Activated T-cell treated with anti-CD3 and anti-CD28 coated beads, Interleukin-2, amount 50 U/mL, for 24 hours (primary cell): ENCODE results near the gene PDE3A.
"Not testable (repeated sequence)": the region's sequence is repeated elsewhere in the genome, so short reads cannot be mapped to it uniquely, and the experiment has no call there.

Experiments used
- DNase-seq: peaks from one replicate; pipeline ENCODE4 v3.0.0-alpha.2; 2020
- H3K27ac Mint-ChIP-seq: 2 replicates; pipeline ENCODE4 v1.8.0; 2020; ENCODE audit warnings: mild to moderate bottlenecking, mixed read lengths
- H3K27me3 Mint-ChIP-seq: 2 replicates; pipeline ENCODE4 v1.8.0; 2020; ENCODE audit warnings: mixed read lengths
- H3K36me3 Mint-ChIP-seq: 2 replicates; pipeline ENCODE4 v1.8.0; 2020; ENCODE audit warnings: low read depth, mixed read lengths
- H3K4me1 Mint-ChIP-seq: 2 replicates; pipeline ENCODE4 v1.8.0; 2020; ENCODE audit warnings: low read depth, mixed read lengths
- H3K4me3 Mint-ChIP-seq: 2 replicates; pipeline ENCODE4 v1.8.0; 2020; ENCODE audit warnings: mild to moderate bottlenecking, moderate library complexity, mixed read lengths
- H3K9me3 Mint-ChIP-seq: 2 replicates; pipeline ENCODE4 v1.8.0; 2020; ENCODE audit warnings: mixed read lengths

PDE3A gene

GRCh38 chr12:20525064-20525610 lies 156.8 kb downstream of the PDE3A start:
- Mint-ChIP-seq H3K36me3 (no peaks in the 10 kb centered on the region), H3K4me1 (no peaks in the 10 kb centered on the region), H3K27ac (no peak overlapping the region), H3K27me3 (no peaks in the 10 kb centered on the region), H3K4me3 (no peak overlapping the region), H3K9me3 (no peaks in the 10 kb centered on the region)
- no peak for DNase-seq

DNA sequence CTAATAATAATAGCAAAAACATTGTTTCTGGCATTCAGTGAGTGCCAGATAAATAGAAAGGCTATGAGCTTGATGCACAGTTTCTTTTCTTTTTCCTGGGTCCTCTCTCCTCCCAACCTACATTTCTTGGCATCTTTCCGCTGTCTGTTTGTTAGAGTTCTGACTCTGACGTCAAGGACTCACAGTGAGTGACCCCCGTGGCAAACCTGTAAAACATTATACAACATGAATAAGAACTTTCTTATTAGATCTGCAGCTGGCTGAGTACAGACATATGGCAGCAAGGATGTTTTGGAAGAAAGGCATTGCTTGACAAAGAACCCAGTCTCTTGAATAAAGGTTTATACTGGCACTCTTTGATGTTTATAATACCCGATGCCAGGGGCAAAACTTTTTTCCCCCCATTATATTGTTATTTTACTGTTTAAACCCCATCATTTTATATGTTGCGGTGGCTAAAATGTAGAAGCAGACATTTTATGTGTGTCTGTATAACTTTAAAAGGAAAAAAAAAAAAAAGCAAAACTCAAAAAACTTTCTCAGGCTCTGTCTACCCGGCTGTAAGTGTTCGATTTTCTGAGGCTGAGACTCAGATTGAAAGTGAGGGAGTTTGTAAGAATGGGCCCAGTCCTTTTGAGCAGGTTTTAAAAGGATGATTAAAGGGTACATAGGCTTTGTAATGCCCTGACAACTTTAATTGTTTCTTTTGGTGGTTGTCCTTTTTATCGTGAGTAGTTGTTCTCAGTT lies 159.3 kb downstream of the PDE3A start:
- H3K4me3 Mint-ChIP-seq: no peak overlapping the region

GRCh38 chr12:20528208-20528607 lies 159.9 kb downstream of the PDE3A start:
- Mint-ChIP-seq H3K4me1 (no peaks in the 10 kb centered on the region), H3K4me3 (no peak overlapping the region), H3K9me3 (no peaks in the 10 kb centered on the region), H3K36me3 (no peaks in the 10 kb centered on the region), H3K27me3 (no peaks in the 10 kb centered on the region), H3K27ac (no peak overlapping the region)
- no peak for DNase-seq

More for the DNA sequence above, 159.3 kb downstream of the PDE3A start:
- no peaks in the 10 kb centered on the region for H3K36me3 Mint-ChIP-seq
- no peaks in the 10 kb centered on the region for H3K4me1 Mint-ChIP-seq
- DNase-seq: no peak
- no peak overlapping the region for H3K27ac Mint-ChIP-seq
- H3K27me3 Mint-ChIP-seq: no peaks in the 10 kb centered on the region
- H3K9me3 Mint-ChIP-seq: no peaks in the 10 kb centered on the region

DNA sequence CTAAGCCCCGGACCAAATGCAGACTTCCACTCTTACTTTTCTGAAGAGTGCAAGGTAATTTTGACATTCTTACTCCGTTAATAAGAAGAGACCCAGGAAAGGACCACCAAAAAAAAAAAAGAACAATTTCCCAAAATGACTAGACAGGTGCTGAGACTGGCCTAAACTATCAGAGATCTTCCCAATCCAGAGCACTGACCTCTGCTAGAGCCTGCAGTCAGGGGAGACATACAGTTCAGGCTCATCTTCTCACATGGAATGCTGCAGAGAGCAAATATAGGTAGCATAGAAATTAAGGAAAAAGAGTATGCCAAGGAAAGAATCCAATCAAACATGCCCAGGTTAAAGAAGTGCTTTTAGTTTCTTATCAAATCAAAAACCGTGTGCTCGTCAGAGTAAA lies 177.9 kb downstream of the PDE3A start:
- H3K36me3 Mint-ChIP-seq: no peaks in the 10 kb centered on the region

GRCh38 chr12:20547816-20548575 lies 179.7 kb downstream of the PDE3A start:
- no peaks in the 10 kb centered on the region for H3K4me1 Mint-ChIP-seq
- no peaks in the 10 kb centered on the region for H3K9me3 Mint-ChIP-seq
- DNase-seq: no peak
- H3K36me3 Mint-ChIP-seq: no peaks in the 10 kb centered on the region
- no peak overlapping the region for H3K4me3 Mint-ChIP-seq
- H3K27ac Mint-ChIP-seq: no peak overlapping the region
- no peaks in the 10 kb centered on the region for H3K27me3 Mint-ChIP-seq

More for the DNA sequence above, 177.9 kb downstream of the PDE3A start:
- Mint-ChIP-seq H3K9me3 (no peaks in the 10 kb centered on the region), H3K4me3 (no peak overlapping the region), H3K27ac (no peak overlapping the region), H3K4me1 (no peaks in the 10 kb centered on the region), H3K27me3 (no peaks in the 10 kb centered on the region)
- no peak for DNase-seq

- no peak overlapping the region for H3K27ac Mint-ChIP-seq
- no peaks in the 10 kb centered on the region for H3K36me3 Mint-ChIP-seq
- H3K27me3 Mint-ChIP-seq: no peaks in the 10 kb centered on the region
- no peak overlapping the region for H3K4me3 Mint-ChIP-seq
- DNase-seq: no peak
- H3K9me3 Mint-ChIP-seq: no peaks in the 10 kb centered on the region
- H3K4me1 Mint-ChIP-seq: no peaks in the 10 kb centered on the region
These were observed 180.3 kb downstream of the PDE3A start for GRCh38 chr12:20548611-20549010.

DNA sequence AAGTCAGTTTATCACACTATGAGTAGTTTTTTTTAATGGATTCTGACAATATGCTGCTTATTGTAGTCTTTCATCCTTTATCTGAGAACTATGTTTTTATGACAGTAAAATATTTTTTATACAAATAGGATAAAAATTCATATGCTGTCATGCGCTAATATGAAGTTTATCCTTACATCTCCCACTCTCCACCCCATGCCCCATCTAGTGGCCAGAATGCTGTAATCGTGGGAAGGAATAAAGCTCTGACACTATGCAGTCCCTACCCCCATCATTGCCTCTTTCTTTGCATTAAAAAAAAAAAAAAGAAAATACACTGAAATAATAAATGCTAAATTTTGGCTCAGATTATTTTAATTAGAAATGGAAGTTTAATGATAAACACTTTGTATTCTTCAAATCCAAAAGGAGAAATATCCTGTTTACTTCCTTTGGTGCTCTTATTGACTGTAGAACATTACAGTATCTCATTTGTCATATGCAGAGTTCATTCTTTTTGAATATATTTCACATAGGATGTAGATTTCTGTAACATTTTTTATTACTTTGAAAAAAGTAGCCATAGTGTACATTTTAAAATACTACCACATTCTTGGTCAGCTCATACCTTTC lies 180.9 kb downstream of the PDE3A start:
- DNase-seq: no peak
- H3K36me3 Mint-ChIP-seq: no peaks in the 10 kb centered on the region
- H3K27me3 Mint-ChIP-seq: no peaks in the 10 kb centered on the region
- H3K4me3 Mint-ChIP-seq: no peak overlapping the region
- H3K27ac Mint-ChIP-seq: no peak overlapping the region
- H3K9me3 Mint-ChIP-seq: no peaks in the 10 kb centered on the region
- no peaks in the 10 kb centered on the region for H3K4me1 Mint-ChIP-seq

- H3K4me1 Mint-ChIP-seq, H3K27me3 Mint-ChIP-seq, DNase-seq, H3K27ac Mint-ChIP-seq, H3K36me3 Mint-ChIP-seq, H3K4me3 Mint-ChIP-seq, H3K9me3 Mint-ChIP-seq: not testable (repeated sequence)
These were observed 183.6 kb downstream of the PDE3A start for GRCh38 chr12:20551742-20552442.

DNA sequence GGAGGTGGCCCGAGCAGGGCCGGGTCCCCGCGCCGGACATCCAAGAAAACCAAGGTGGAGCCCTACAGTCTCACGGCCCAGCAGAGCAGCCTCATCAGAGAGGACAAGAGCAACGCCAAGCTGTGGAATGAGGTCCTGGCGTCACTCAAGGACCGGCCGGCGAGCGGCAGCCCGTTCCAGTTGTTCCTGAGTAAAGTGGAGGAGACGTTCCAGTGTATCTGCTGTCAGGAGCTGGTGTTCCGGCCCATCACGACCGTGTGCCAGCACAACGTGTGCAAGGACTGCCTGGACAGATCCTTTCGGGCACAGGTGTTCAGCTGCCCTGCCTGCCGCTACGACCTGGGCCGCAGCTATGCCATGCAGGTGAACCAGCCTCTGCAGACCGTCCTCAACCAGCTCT lies 184.2 kb downstream of the PDE3A start:
- not testable (repeated sequence) for DNase-seq, H3K27ac Mint-ChIP-seq, H3K4me3 Mint-ChIP-seq, H3K27me3 Mint-ChIP-seq, H3K4me1 Mint-ChIP-seq, H3K36me3 Mint-ChIP-seq, H3K9me3 Mint-ChIP-seq

DNA sequence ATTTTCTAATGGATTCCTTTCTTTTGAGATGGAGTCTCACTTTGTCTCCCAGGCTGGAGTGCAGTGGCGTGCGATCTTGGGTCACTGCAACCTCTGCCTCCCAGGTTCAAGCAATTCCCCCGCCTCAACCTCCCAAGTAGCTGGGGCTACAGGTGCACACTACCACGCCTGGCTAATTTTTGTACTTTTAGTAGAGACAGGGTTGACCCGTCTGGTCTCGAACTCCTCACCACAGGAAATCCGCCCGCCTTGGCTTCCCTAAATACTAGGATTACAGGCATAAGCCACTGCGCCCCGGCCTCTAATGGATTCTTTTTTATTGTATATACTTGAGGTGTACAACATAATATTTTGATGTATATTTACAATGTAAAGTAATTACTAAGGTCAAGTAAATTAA lies 186.7 kb downstream of the PDE3A start:
- H3K4me3 Mint-ChIP-seq: no peak overlapping the region
- H3K4me1 Mint-ChIP-seq: no peaks in the 10 kb centered on the region
- no peak for DNase-seq
- H3K27ac Mint-ChIP-seq: no peak overlapping the region
- H3K9me3 Mint-ChIP-seq: no peaks in the 10 kb centered on the region
- H3K27me3 Mint-ChIP-seq: no peaks in the 10 kb centered on the region
- no peaks in the 10 kb centered on the region for H3K36me3 Mint-ChIP-seq

GRCh38 chr12:20555771-20556170 lies 187.4 kb downstream of the PDE3A start:
- H3K36me3 Mint-ChIP-seq: no peaks in the 10 kb centered on the region
- no peak for DNase-seq

GRCh38 chr12:20557096-20557495 lies 188.8 kb downstream of the PDE3A start:
- Mint-ChIP-seq H3K27ac (no peak overlapping the region), H3K27me3 (no peaks in the 10 kb centered on the region), H3K36me3 (no peaks in the 10 kb centered on the region), H3K9me3 (no peaks in the 10 kb centered on the region), H3K4me1 (no peaks in the 10 kb centered on the region), H3K4me3 (no peak overlapping the region)
- no peak for DNase-seq

More at GRCh38 chr12:20555771-20556170, 187.4 kb downstream of the PDE3A start:
- H3K27me3 Mint-ChIP-seq: no peaks in the 10 kb centered on the region
- H3K4me1 Mint-ChIP-seq: no peaks in the 10 kb centered on the region
- H3K27ac Mint-ChIP-seq: no peak overlapping the region
- no peak overlapping the region for H3K4me3 Mint-ChIP-seq
- no peaks in the 10 kb centered on the region for H3K9me3 Mint-ChIP-seq

GRCh38 chr12:20560935-20561334 lies 192.6 kb downstream of the PDE3A start:
- no peaks in the 10 kb centered on the region for H3K36me3 Mint-ChIP-seq
- no peak overlapping the region for H3K27ac Mint-ChIP-seq

GRCh38 chr12:20561871-20562270 lies 193.5 kb downstream of the PDE3A start:
- no peak for DNase-seq
- no peak overlapping the region for H3K4me3 Mint-ChIP-seq
- no peaks in the 10 kb centered on the region for H3K27me3 Mint-ChIP-seq
- H3K9me3 Mint-ChIP-seq: no peaks in the 10 kb centered on the region
- no peaks in the 10 kb centered on the region for H3K36me3 Mint-ChIP-seq
- no peaks in the 10 kb centered on the region for H3K4me1 Mint-ChIP-seq
- H3K27ac Mint-ChIP-seq: no peak overlapping the region

More at GRCh38 chr12:20560935-20561334, 192.6 kb downstream of the PDE3A start:
- H3K9me3 Mint-ChIP-seq: no peaks in the 10 kb centered on the region
- DNase-seq: no peak
- H3K4me1 Mint-ChIP-seq: no peaks in the 10 kb centered on the region
- H3K4me3 Mint-ChIP-seq: no peak overlapping the region
- H3K27me3 Mint-ChIP-seq: no peaks in the 10 kb centered on the region
